Large intestine (tissue), 1 donor: ENCODE measurements around the gene ULK4. TPM values are rescaled to one million over a fixed set of nuclear protein-coding genes. Genes with fewer than 3 reads are reported as not detected.

Experiments used
- polyA plus RNA-seq: library from polyadenylated mRNA; unstranded; fragments of 120-200 nt; gene quantifications from one replicate; pipeline ENCODE4 v1.2.1, GENCODE V29; 2013

Gene ULK4
- polyA plus RNA-seq, 1 donor: 2.1 TPM

Other genes starting within 250 kb of the ULK4 start
- gene TRAK1, start 129.3 kb upstream of the ULK4 start, polyA plus RNA-seq: 36.2 TPM